ENCODE data around the gene OVCA2. TPM values are rescaled to one million over a fixed set of nuclear protein-coding genes. Genes with fewer than 3 reads are reported as not detected.

Gene OVCA2
- total RNA-seq, 2 donors from 2014 or later: 41.0 to 49.8 TPM

DNA sequence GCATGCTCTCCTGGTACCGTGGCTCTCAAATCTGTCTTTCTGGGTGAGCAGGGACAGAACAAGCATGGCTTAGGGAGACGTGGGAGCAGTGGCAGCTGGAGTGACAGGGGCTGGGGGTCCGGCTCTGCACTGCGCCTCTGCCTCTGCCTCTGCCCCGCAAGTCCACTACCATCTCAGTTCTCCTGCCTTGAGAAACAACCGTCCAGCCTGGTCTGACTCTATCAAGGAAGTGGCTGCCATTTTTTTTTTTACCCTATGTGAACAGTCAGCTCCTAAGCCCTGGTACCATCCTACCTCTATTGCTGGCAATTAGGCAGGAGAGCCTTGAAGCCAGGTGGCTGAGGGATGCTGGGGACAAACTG, 29.2 kb downstream of the OVCA2 start:
- TF ChIP-seq, protein P1, sequence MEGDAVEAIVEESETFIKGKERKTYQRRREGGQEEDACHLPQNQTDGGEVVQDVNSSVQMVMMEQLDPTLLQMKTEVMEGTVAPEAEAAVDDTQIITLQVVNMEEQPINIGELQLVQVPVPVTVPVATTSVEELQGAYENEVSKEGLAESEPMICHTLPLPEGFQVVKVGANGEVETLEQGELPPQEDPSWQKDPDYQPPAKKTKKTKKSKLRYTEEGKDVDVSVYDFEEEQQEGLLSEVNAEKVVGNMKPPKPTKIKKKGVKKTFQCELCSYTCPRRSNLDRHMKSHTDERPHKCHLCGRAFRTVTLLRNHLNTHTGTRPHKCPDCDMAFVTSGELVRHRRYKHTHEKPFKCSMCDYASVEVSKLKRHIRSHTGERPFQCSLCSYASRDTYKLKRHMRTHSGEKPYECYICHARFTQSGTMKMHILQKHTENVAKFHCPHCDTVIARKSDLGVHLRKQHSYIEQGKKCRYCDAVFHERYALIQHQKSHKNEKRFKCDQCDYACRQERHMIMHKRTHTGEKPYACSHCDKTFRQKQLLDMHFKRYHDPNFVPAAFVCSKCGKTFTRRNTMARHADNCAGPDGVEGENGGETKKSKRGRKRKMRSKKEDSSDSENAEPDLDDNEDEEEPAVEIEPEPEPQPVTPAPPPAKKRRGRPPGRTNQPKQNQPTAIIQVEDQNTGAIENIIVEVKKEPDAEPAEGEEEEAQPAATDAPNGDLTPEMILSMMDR (IDR thresholded peaks at IDR 0.05): no peak
- H3K9ac ChIP-seq (ENCODE audit: low read depth in 2 of 2, low read length in 2 of 2): peak overlapping the region; percentile 14 to 40
- no peaks in the 10 kb centered on the region for H3K9me3 ChIP-seq
- no peaks in the 10 kb centered on the region for H3K4me1 ChIP-seq
- DNase-seq: no peak
- H3K4me3 ChIP-seq: no peak overlapping the region
- intact Hi-C loops (cut with DNase I): no loop called here
- peak overlapping the region; percentile 45 for H3K27ac ChIP-seq
- H3K36me3 ChIP-seq: no peaks in the 10 kb centered on the region
- no peaks in the 10 kb centered on the region for H3K27me3 ChIP-seq

DNA sequence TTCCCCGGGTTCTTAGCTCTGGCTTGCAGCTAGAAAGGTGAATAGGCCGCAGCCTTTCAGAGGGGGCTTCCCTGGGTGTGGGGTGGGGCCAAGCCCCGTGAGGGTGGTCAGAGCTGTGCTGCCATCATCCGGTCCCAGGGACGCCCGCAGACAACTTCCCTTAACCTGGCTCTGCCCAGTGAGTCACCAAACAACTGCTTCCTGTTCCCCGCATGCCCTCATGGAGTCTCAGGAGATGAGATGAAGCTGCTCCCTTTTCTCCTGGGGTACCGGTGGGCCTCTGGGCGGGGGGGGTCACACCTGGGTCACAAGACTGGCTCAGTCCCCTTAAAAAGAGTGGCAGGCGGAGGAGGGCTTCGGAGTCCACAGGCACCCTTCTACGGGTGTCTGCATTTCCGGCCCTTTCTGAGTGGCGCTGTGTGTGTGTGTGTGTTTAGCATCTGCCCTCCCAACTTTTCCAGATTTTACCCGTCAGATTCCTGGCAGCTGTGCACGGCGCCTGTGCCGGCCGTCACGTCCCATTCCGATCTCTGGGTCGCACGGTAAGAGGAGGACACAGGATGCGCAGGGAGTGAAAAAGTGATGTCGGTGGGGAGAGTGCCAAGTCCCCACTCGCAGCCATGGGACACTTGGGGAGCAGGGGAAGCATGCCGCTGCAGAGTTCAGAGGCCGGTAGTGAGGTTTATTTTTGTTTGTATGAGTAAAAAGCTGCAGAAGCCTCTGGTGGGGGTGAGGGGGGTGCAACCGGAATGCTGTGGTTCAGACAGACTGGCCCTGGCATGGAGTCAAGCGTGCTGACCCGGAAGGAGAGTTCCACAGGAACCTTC, 29.8 kb downstream of the OVCA2 start:
- Histone ChIP-seq H3K9me3 (no peaks in the 10 kb centered on the region), H3K4me3 (no peak overlapping the region), H3K27ac (peak overlapping the region; percentile 45), H3K36me3 (no peaks in the 10 kb centered on the region), H3K4me1 (no peaks in the 10 kb centered on the region), H3K9ac (ENCODE audit: low read depth in 2 of 2, low read length in 2 of 2) (peak overlapping the region; percentile 14 to 40), H3K27me3 (no peaks in the 10 kb centered on the region)
- intact Hi-C loops (cut with DNase I): no loop called here
- peak; percentile 52 for DNase-seq
- TF ChIP-seq, protein P1 (IDR thresholded peaks at IDR 0.05): no peak

DNA sequence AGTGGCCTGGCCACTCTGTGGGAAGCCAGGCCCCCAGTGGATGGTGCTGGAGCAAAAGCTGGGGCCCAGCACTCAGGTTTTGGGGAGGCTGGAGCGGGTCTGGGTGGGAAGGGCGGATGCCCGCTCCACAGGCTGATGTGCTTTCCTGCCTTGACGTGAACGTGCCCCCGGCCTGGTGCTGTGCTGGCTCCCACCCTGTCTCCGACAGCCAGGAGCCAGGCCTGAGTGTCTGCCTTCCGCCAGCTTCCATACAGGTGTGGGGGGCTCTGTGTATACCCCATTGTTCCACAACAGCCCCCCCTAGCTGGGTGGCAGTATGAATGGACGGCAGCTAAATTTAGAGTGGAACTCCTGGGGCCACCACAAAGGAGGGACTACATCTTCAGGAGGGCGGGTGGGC, 33.1 kb downstream of the OVCA2 start:
- Histone ChIP-seq H3K27ac (peak overlapping the region; percentile 65), H3K9me3 (no peaks in the 10 kb centered on the region), H3K4me3 (no peak overlapping the region), H3K4me1 (no peaks in the 10 kb centered on the region), H3K9ac (ENCODE audit: low read depth in 2 of 2, low read length in 2 of 2) (no peak overlapping the region), H3K36me3 (no peaks in the 10 kb centered on the region), H3K27me3 (no peaks in the 10 kb centered on the region)
- intact Hi-C loops (cut with DNase I): no loop called here
- DNase-seq: no peak
- TF ChIP-seq, protein P1 (IDR thresholded peaks at IDR 0.05): no peak

DNA sequence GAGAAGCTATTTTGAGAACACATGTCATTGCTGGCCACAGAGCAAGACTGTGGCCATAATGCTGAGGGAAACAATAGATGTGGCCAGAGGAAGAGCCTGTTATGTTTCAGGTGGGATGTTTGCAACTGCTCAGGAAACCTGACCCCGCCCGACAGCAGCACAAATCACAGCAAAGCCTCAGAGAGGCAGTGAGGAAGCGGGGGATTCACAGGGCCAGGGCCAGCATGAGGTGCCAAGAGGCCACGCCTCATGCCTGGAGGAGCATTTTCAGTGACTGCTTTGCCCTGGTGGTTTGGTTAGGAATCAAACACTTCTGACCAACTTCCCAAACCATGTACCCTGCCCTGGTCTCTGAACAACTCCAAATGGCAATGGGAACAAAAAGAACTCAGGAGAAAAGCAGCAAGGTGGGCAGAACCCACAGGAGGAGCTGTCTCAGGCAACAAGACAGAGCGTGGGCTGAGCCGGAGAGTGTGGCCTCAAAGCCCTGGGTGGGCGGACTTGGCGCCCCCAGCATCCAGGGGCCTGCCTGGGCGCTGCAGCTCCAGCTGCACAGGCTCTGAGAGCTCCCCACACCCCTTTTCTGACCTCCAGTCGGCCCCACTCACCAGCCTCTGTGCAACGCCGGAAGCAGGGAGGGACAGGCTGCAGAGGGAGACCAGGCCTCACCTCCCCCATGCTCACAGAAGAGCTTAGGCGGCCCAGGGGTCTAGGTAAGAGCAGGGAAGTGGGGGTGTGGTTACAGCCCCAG, 33.7 kb downstream of the OVCA2 start:
- H3K27ac ChIP-seq: peak overlapping the region; percentile 65
- H3K36me3 ChIP-seq: no peaks in the 10 kb centered on the region
- peak; percentile 24 for DNase-seq
- no peak overlapping the region for H3K4me3 ChIP-seq
- intact Hi-C loops (cut with DNase I): no loop called here
- peak overlapping the region in 1 of 2 donors; percentile 38 for H3K9ac ChIP-seq (ENCODE audit: low read depth in 2 of 2, low read length in 2 of 2)
- no peaks in the 10 kb centered on the region for H3K27me3 ChIP-seq
- TF ChIP-seq, protein P1 (IDR thresholded peaks at IDR 0.05): no peak
- no peaks in the 10 kb centered on the region for H3K9me3 ChIP-seq
- H3K4me1 ChIP-seq: no peaks in the 10 kb centered on the region

DNA sequence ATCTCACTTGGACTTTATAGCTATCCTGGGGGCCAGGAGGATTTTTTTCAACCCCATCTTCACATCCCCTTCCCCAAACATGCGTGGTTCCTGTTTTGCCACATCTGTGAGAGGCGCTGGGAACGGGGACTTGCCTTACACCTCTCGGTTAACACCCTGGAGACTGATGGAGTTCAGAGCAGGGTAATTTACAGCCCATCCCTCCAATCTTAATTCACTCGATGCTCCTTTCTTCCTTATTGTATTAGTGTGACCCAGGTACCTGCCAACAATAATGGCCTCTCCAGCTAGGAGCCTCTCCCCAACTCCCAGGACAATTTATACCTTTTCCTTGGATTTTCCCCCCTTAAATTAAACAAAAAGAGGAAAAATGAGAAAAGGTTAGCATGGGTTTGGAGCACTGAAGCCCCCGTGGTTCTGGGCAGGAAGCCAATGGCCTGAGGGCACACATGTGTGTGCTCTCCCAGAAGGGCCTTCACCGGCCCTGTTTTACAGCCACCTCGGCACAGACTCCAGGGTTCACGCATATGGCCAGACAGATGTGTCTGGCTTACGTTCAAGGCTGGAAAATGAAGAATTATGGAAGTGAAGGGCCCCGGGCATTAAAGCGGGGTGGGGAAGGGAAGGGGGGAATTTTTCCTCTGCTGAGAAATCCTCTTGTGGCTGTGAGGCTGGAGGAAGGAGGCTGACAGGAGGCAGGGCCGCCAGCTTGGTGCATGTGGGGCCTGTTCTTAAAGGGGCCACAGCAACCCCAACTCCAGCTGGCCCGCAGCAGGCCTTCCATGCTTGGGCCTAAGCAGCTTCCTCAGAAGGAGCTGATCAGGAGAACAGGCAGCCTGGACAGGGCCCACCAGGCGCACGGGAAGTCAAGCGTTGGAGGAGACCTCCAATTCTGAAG, 34.5 kb downstream of the OVCA2 start:
- no peak overlapping the region for H3K4me3 ChIP-seq
- TF ChIP-seq, protein P1 (IDR thresholded peaks at IDR 0.05): no peak
- no peaks in the 10 kb centered on the region for H3K4me1 ChIP-seq
- H3K9ac ChIP-seq (ENCODE audit: low read depth in 2 of 2, low read length in 2 of 2): peak overlapping the region in 1 of 2 donors; percentile 38
- intact Hi-C loops (cut with DNase I): no loop called here
- no peak for DNase-seq
- H3K27ac ChIP-seq: peak overlapping the region; percentile 65
- no peaks in the 10 kb centered on the region for H3K27me3 ChIP-seq
- no peaks in the 10 kb centered on the region for H3K36me3 ChIP-seq
- no peaks in the 10 kb centered on the region for H3K9me3 ChIP-seq
